HepG2 (cell line): ENCODE data around the gene GON4L. TPM values are rescaled to one million over a fixed set of nuclear protein-coding genes. Genes with fewer than 3 reads are reported as not detected.

Experiments used
- ATAC-seq: fragments of 200-7000 bp; cut with Tn5 transposase; 3 replicates; pipeline ENCODE4 v1.9.1; 2020; ENCODE audit warnings: mild to moderate bottlenecking, moderate library complexity
- BruUV-seq: library from RNA; stranded (reverse); fragments of 400-500 nt; replicated peaks from 2 replicates; lab custom pipeline; 2021; lab: Mats Ljungman, UMichigan
- CTCF ChIA-PET: fragments of 300-600 bp; formaldehyde crosslinking; extraction: SDS; loops from one replicate; lab custom pipeline; 2021; ENCODE audit warnings: low total read pairs, inconsistent platforms, low intra/inter-chr PET ratio; lab: Yijun Ruan, JAX
- POLR2A ChIA-PET: fragments of 350-600 bp; sonication (Branson Sonifier 250); formaldehyde crosslinking; loops from one replicate; lab custom pipeline; 2020; ENCODE audit warnings: antibody characterized with exemption, inconsistent platforms; lab: Yijun Ruan, JAX
- DNase-seq: peaks from one replicate; pipeline ENCODE4 v3.0.0-alpha.2; 2015; ENCODE audit warnings: low spot score
- FAIRE-seq: peaks from 3 replicates; lab custom pipeline; 2011; peaks lifted over from hg19 to GRCh38; lab: Jason Lieb, UNC
- H2AFZ ChIP-seq: one replicate; pipeline ENCODE4 v1.6.1; 2011; ENCODE audit warnings: low read length, inconsistent platforms
- H3K27ac ChIP-seq: fragments of 300-600 bp; 3 replicates; pipeline ENCODE4 v1.8.0; 2011; ENCODE audit warnings: mixed run types, mild to moderate bottlenecking, mixed read lengths, low read length, inconsistent platforms; ENCODE audit not compliant: insufficient read depth; ENCODE audit errors: extremely low read length
- H3K27me3 ChIP-seq, 2 experiments: fragments of 200-600 bp in 1 of 2; 2 replicates in 1 of 2; 3 replicates in 1 of 2; pipeline versions ENCODE4 v1.6.0 to v1.8.0; 2011; ENCODE audit warnings: low read length in 2 of 2, mild to moderate bottlenecking in 2 of 2, moderate library complexity in 2 of 2, inconsistent platforms in 1 of 2; ENCODE audit not compliant: insufficient read depth in 2 of 2, control insufficient read depth in 1 of 2
- H3K36me3 ChIP-seq, 2 experiments: fragments of 200-600 bp in 1 of 2; replicated peaks in 1 of 2; 2 replicates in 1 of 2; 3 replicates in 1 of 2; pipeline versions ENCODE4 v1.5.1 to v1.8.0; 2011; ENCODE audit warnings: low read length in 2 of 2, inconsistent platforms in 1 of 2; ENCODE audit not compliant: insufficient read depth in 2 of 2, control insufficient read depth in 1 of 2
- H3K4me1 ChIP-seq: 2 replicates; pipeline ENCODE4 v1.5.1; 2012; ENCODE audit warnings: low read length, inconsistent platforms; ENCODE audit not compliant: insufficient read depth
- H3K4me2 ChIP-seq: 2 replicates; pipeline ENCODE4 v1.6.0; 2011; ENCODE audit warnings: low read depth, low read length, inconsistent platforms
- H3K4me3 ChIP-seq, 3 experiments: fragments of 200-600 bp in 1 of 3; sonication (generic), shearing (Covaris generic) in 1 of 3; replicated peaks in 1 of 3; 2 replicates each; pipeline ENCODE4 v1.5.1; 2011 to 2016; ENCODE audit warnings: low read length in 3 of 3, inconsistent platforms in 2 of 3, low read depth in 2 of 3, mild to moderate bottlenecking in 2 of 3, control low read depth in 1 of 3, mixed read lengths in 1 of 3; ENCODE audit not compliant: insufficient read depth in 1 of 3
- H3K79me2 ChIP-seq: one replicate; pipeline ENCODE4 v1.6.1; 2011; ENCODE audit warnings: low read length, inconsistent platforms; ENCODE audit not compliant: insufficient read depth
- H3K9ac ChIP-seq: 2 replicates; pipeline ENCODE4 v1.6.0; 2011; ENCODE audit warnings: mild to moderate bottlenecking, low read depth, low read length, inconsistent platforms; ENCODE audit not compliant: insufficient read depth
- H3K9me3 ChIP-seq: 2 replicates; pipeline ENCODE4 v1.5.1; 2012; ENCODE audit warnings: mild to moderate bottlenecking, low read length
- H4K20me1 ChIP-seq: 2 replicates; pipeline ENCODE4 v1.6.0; 2011; ENCODE audit warnings: inconsistent platforms, mild to moderate bottlenecking, low read length, moderate library complexity; ENCODE audit not compliant: insufficient read depth
- ARNTL ChIP-seq: sonication (generic); formaldehyde crosslinking; IDR thresholded peaks from 2 replicates; pipeline ENCODE4 v1.4.0; 2020; ENCODE audit warnings: mild to moderate bottlenecking, missing genetic modification reagents
- FOSL2 ChIP-seq: sonication (generic); formaldehyde crosslinking; IDR thresholded peaks from 2 replicates; pipeline ENCODE4 v1.4.0; 2020; ENCODE audit warnings: missing genetic modification reagents
- ZBTB26 ChIP-seq: IDR thresholded peaks from 2 replicates; pipeline ENCODE4 v1.6.1; 2016; ENCODE audit warnings: missing compliant biosample characterization, missing genetic modification reagents, borderline replicate concordance
- ZMAT5 ChIP-seq: sonication (generic); formaldehyde crosslinking; IDR thresholded peaks from 2 replicates; pipeline ENCODE4 v1.5.0; 2020; ENCODE audit warnings: mild to moderate bottlenecking, low read depth, missing genetic modification reagents, borderline replicate concordance
- ZMYM4 ChIP-seq: sonication (generic); formaldehyde crosslinking; IDR thresholded peaks from 2 replicates; pipeline ENCODE4 v1.8.1; 2023; ENCODE audit warnings: mild to moderate bottlenecking, missing genetic modification reagents
- ZNF333 ChIP-seq: sonication (generic); formaldehyde crosslinking; IDR thresholded peaks from 2 replicates; pipeline ENCODE4 v1.4.0; 2020; ENCODE audit warnings: mild to moderate bottlenecking, missing genetic modification reagents, borderline replicate concordance
- ZZZ3 ChIP-seq: sonication (generic); formaldehyde crosslinking; IDR thresholded peaks from 2 replicates; pipeline ENCODE4 v1.4.0; 2020; ENCODE audit warnings: missing genetic modification reagents, mild to moderate bottlenecking, borderline replicate concordance
- WGBS: methylation state at CpG from one replicate; pipeline ENCODE4 v1.1.6; 2017; ENCODE audit warnings: low lambda C conversion rate; 5-methylcytosine and 5-hydroxymethylcytosine counted together
- in situ Hi-C: cut with HindIII; loops from 2 replicates; pipeline ENCODE4 v1.10.0; 2017; ENCODE audit warnings: low pct_unique_long_range_greater_than_20kb; ENCODE audit not compliant: extremely low pct_ligation_motif_present
- intact Hi-C: fragments of 100-400 bp; cut with micrococcal nuclease; formaldehyde crosslinking; loops from one replicate; pipeline ENCODE4 v1.10.0; 2022; ENCODE audit not compliant: unreplicated experiment
- polyA plus RNA-seq, 8 experiments: library from polyadenylated mRNA; depleted of rRNA in 3 of 8; stranded (reverse) in 7 of 8; unstranded in 1 of 8; fragments of >200 nt; fragmentation: Illumina TruSeq in 4 of 8; extraction: Trizol in 4 of 8; gene quantifications; 2 replicates each; pipeline versions ENCODE4 v1.2.1 to v1.2.3, GENCODE V29; 2011 to 2016; ENCODE audit warnings: low read depth in 4 of 8, missing spikeins in 1 of 8, mixed read lengths in 1 of 8; ENCODE audit not compliant: insufficient read depth in 1 of 8
- total RNA-seq, 5 experiments: library from RNA; depleted of rRNA; stranded (reverse); fragments of >200 nt; fragmentation: Illumina TruSeq; extraction: Trizol; gene quantifications; 2 replicates each; pipeline ENCODE4 v1.2.3, GENCODE V29; 2016; ENCODE audit warnings: low read depth in 1 of 5
- TF ChIP-seq, protein P1 (sequence below): sonication (generic); formaldehyde crosslinking; IDR thresholded peaks from 2 replicates; pipeline ENCODE4 v1.5.0; 2020; ENCODE audit warnings: mild to moderate bottlenecking, missing genetic modification reagents
- TF ChIP-seq, protein P2 (sequence below): sonication (generic); formaldehyde crosslinking; IDR thresholded peaks from 2 replicates; pipeline ENCODE4 v1.4.0; 2020; ENCODE audit warnings: missing genetic modification reagents

GON4L gene
- total and polyA plus RNA-seq, 2 of the 13 experiments (the other 11 are each of a cell fraction or from before 2014, with no cell fraction given) = 14.6 to 19.6 TPM

- no peaks in the 10 kb centered on the region for H3K36me3 ChIP-seq
- ATAC-seq (no peak), FAIRE-seq (no peak), DNase-seq (no peak)
- no peak overlapping the region for H2AFZ ChIP-seq
- BruUV-seq = no TSS peak
- H3K79me2 ChIP-seq = no peaks in the 10 kb centered on the region
- CTCF ChIA-PET = no interaction called here
- H3K27ac ChIP-seq = peak overlapping the region; percentile 49
- intact Hi-C loops (loop anchor here (10.0 kb wide), 1 partner anchor 1522 kb away; no protein-coding TSS in a partner anchor), in situ Hi-C loops (no loop called here)
- H3K27me3 ChIP-seq = no peaks in the 10 kb centered on the region
- TF ChIP-seq ARNTL (CRISPR knock-in tag) (no peak), FOSL2 (CRISPR knock-in tag) (peak; percentile 55)
- 6% methylated on average over 3 of the region's 3 CpGs for WGBS
- H3K4me3 ChIP-seq = no peak overlapping the region; a peak in 1 of 6 replicates
- no peaks in the 10 kb centered on the region for H4K20me1 ChIP-seq
- no peaks in the 10 kb centered on the region for H3K9me3 ChIP-seq
- POLR2A ChIA-PET = interaction anchor here (1.7 kb wide), 1 partner anchor 34 kb away, joined by 11 read pairs; the partner anchor contains the start of gene SYT11
- H3K4me1 ChIP-seq = peaks cover 38% of the 10 kb centered on the region
- H3K9ac ChIP-seq = peak overlapping the region; percentile 14; the same call in 1 of the 2 replicates
- H3K4me2 ChIP-seq = peak overlapping the region; percentile 22
These were observed 35.8 kb upstream of the GON4L start for GRCh38 chr1:155892796-155893195.

- 29% methylated on average over 3 of the region's 3 CpGs for WGBS
- H3K27me3 ChIP-seq = peaks cover 0 to 6% of the 10 kb centered on the region in 2 experiments; a peak in 1 of 5 replicates
- H3K4me1 ChIP-seq = peaks cover 38% of the 10 kb centered on the region
- POLR2A ChIA-PET = no interaction called here
- H3K9me3 ChIP-seq = no peaks in the 10 kb centered on the region
- H3K36me3 ChIP-seq = no peaks in the 10 kb centered on the region
- no peaks in the 10 kb centered on the region for H3K79me2 ChIP-seq
- H3K9ac ChIP-seq = no peak overlapping the region
- FAIRE-seq = no peak
- no peaks in the 10 kb centered on the region for H4K20me1 ChIP-seq
- intact Hi-C loops = loop anchor here (10.0 kb wide), 1 partner anchor 1525 kb away; no protein-coding TSS in a partner anchor
- in situ Hi-C loops = no loop called here
- no peak for DNase-seq
- H3K4me2 ChIP-seq = no peak overlapping the region
- H3K27ac ChIP-seq = no peak overlapping the region
- no peak overlapping the region for H3K4me3 ChIP-seq
- no TSS peak for BruUV-seq
- ATAC-seq = no peak
- no peak overlapping the region for H2AFZ ChIP-seq
- CTCF ChIA-PET = no interaction called here
- TF ChIP-seq ZMAT5 (CRISPR knock-in tag) (no peak), ZBTB26 (CRISPR knock-in tag) (no peak), ZMYM4 (CRISPR knock-in tag) (no peak), ZNF333 (CRISPR knock-in tag) (no peak), ZZZ3 (CRISPR knock-in tag) (no peak)
- TF ChIP-seq, protein P1, sequence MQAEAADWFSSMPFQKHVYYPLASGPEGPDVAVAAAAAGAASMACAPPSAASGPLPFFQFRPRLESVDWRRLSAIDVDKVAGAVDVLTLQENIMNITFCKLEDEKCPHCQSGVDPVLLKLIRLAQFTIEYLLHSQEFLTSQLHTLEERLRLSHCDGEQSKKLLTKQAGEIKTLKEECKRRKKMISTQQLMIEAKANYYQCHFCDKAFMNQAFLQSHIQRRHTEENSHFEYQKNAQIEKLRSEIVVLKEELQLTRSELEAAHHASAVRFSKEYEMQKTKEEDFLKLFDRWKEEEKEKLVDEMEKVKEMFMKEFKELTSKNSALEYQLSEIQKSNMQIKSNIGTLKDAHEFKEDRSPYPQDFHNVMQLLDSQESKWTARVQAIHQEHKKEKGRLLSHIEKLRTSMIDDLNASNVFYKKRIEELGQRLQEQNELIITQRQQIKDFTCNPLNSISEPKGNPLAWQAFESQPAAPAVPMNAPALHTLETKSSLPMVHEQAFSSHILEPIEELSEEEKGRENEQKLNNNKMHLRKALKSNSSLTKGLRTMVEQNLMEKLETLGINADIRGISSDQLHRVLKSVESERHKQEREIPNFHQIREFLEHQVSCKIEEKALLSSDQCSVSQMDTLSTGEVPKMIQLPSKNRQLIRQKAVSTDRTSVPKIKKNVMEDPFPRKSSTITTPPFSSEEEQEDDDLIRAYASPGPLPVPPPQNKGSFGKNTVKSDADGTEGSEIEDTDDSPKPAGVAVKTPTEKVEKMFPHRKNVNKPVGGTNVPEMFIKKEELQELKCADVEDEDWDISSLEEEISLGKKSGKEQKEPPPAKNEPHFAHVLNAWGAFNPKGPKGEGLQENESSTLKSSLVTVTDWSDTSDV (CRISPR knock-in tag) = no peak
- TF ChIP-seq, protein P2, sequence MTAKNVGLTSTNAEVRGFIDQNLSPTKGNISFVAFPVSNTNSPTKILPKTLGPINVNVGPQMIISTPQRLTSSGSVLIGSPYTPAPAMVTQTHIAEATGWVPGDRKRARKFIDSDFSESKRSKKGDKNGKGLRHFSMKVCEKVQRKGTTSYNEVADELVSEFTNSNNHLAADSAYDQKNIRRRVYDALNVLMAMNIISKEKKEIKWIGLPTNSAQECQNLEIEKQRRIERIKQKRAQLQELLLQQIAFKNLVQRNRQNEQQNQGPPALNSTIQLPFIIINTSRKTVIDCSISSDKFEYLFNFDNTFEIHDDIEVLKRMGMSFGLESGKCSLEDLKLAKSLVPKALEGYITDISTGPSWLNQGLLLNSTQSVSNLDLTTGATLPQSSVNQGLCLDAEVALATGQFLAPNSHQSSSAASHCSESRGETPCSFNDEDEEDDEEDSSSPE = no peak
These were observed 33.2 kb upstream of the GON4L start for GRCh38 chr1:155890251-155890650.
